ENCODE measurements around the gene DAB1.

Gene DAB1

GRCh38 chr1:57131257-57131656 is 292.6 kb downstream of the DAB1 start:
- H3K4me3 ChIP-seq (ENCODE audit: low read depth, low read length): no peak overlapping the region
- TF ChIP-seq, protein P1, sequence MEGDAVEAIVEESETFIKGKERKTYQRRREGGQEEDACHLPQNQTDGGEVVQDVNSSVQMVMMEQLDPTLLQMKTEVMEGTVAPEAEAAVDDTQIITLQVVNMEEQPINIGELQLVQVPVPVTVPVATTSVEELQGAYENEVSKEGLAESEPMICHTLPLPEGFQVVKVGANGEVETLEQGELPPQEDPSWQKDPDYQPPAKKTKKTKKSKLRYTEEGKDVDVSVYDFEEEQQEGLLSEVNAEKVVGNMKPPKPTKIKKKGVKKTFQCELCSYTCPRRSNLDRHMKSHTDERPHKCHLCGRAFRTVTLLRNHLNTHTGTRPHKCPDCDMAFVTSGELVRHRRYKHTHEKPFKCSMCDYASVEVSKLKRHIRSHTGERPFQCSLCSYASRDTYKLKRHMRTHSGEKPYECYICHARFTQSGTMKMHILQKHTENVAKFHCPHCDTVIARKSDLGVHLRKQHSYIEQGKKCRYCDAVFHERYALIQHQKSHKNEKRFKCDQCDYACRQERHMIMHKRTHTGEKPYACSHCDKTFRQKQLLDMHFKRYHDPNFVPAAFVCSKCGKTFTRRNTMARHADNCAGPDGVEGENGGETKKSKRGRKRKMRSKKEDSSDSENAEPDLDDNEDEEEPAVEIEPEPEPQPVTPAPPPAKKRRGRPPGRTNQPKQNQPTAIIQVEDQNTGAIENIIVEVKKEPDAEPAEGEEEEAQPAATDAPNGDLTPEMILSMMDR (IDR thresholded peaks at IDR 0.05; ENCODE audit: control insufficient read depth, extremely low read depth, insufficient read depth): no peak
- no peak for DNase-seq (ENCODE audit: low read depth)

- H3K4me3 ChIP-seq (ENCODE audit: low read depth, low read length): no peak overlapping the region
- no peak for DNase-seq (ENCODE audit: low read depth)
- TF ChIP-seq, protein P1 (IDR thresholded peaks at IDR 0.05; ENCODE audit: control insufficient read depth, extremely low read depth, insufficient read depth): no peak
Measured at GRCh38 chr1:57129865-57130264, 294.0 kb downstream of the DAB1 start.

GRCh38 chr1:57127976-57128375 is 295.9 kb downstream of the DAB1 start:
- no peak overlapping the region for H3K4me3 ChIP-seq (ENCODE audit: low read depth, low read length)
- TF ChIP-seq, protein P1 (IDR thresholded peaks at IDR 0.05; ENCODE audit: control insufficient read depth, extremely low read depth, insufficient read depth): no peak
- no peak for DNase-seq (ENCODE audit: low read depth)

GRCh38 chr1:57124768-57125446 is 299.0 kb downstream of the DAB1 start:
- DNase-seq (ENCODE audit: low read depth): no peak
- H3K4me3 ChIP-seq (ENCODE audit: low read depth, low read length): no peak overlapping the region
- TF ChIP-seq, protein P1 (IDR thresholded peaks at IDR 0.05; ENCODE audit: control insufficient read depth, extremely low read depth, insufficient read depth): no peak

- TF ChIP-seq, protein P1 (IDR thresholded peaks at IDR 0.05; ENCODE audit: control insufficient read depth, extremely low read depth, insufficient read depth): no peak
- no peak for DNase-seq (ENCODE audit: low read depth)
- no peak overlapping the region for H3K4me3 ChIP-seq (ENCODE audit: low read depth, low read length)
Measured at GRCh38 chr1:57124170-57124569, 299.7 kb downstream of the DAB1 start.

GRCh38 chr1:57122031-57122430 is 301.8 kb downstream of the DAB1 start:
- no peak overlapping the region for H3K4me3 ChIP-seq (ENCODE audit: low read depth, low read length)
- TF ChIP-seq, protein P1 (IDR thresholded peaks at IDR 0.05; ENCODE audit: control insufficient read depth, extremely low read depth, insufficient read depth): no peak
- DNase-seq (ENCODE audit: low read depth): no peak

Data from LNCaP clone FGC (cell line).